Thoracic aorta (tissue), 2 donors: ENCODE measurements around the gene SPIRE1. TPM values are rescaled to one million over a fixed set of nuclear protein-coding genes. Genes with fewer than 3 reads are reported as not detected.

ENCODE experiments used
- ATAC-seq: fragments of 150-250 bp; one replicate; pipeline ENCODE4 v1.8.0; 2017; ENCODE audit warnings: low read depth; ENCODE audit not compliant: insufficient number of reproducible peaks, low FRiP score
- DNase-seq: peaks from one replicate; pipeline ENCODE4 v3.0.0-alpha.2; 2020; ENCODE audit warnings: low spot score
- H3K27ac ChIP-seq, 2 donors: fragments of 200-600 bp; sonication (generic); 1 replicate in 1 of 2; 2 replicates in 1 of 2; pipeline ENCODE4 v1.5.1; 2016; ENCODE audit warnings: mild to moderate bottlenecking in 2 of 2, moderate library complexity in 2 of 2
- H3K27me3 ChIP-seq: fragments of 200-600 bp; sonication (generic); replicated peaks from 2 replicates; pipeline ENCODE4 v1.6.0; 2016; ENCODE audit warnings: mild to moderate bottlenecking; ENCODE audit not compliant: insufficient read depth
- H3K36me3 ChIP-seq: fragments of 200-600 bp; sonication (generic); one replicate; pipeline ENCODE4 v1.5.1; 2016
- H3K4me1 ChIP-seq, 2 donors: fragments of 200-600 bp; sonication (generic); 1 replicate in 1 of 2; 2 replicates in 1 of 2; pipeline versions ENCODE4 v1.5.1 to v1.6.0; 2016; ENCODE audit warnings: low read depth in 2 of 2, mild to moderate bottlenecking in 1 of 2; ENCODE audit not compliant: control insufficient read depth in 1 of 2
- H3K4me3 ChIP-seq: fragments of 200-600 bp; sonication (generic); 2 replicates; pipeline ENCODE4 v1.5.1; 2016; ENCODE audit warnings: mild to moderate bottlenecking
- H3K9me3 ChIP-seq: fragments of 200-600 bp; sonication (generic); 2 replicates; pipeline ENCODE4 v1.5.1; 2016
- CTCF ChIP-seq: fragments of 200-600 bp; sonication (generic); IDR thresholded peaks from one replicate; pipeline ENCODE4 v1.5.1; 2019; ENCODE audit warnings: antibody characterized with exemption
- total RNA-seq, 2 donors: library from RNA; depleted of rRNA; stranded (reverse); fragments of >200 nt; gene quantifications; one replicate each; pipeline versions ENCODE4 v1.1.0 to v1.2.3, GENCODE V29; 2016

Gene SPIRE1
- total RNA-seq, 2 donors from 2014 or later: 26.8 to 39.6 TPM

GRCh38 chr18:12639990-12640880 is 17.7 kb downstream of the SPIRE1 start:
- DNase-seq (no peak), ATAC-seq (no peak)
- no peak for TF ChIP-seq CTCF
- Histone ChIP-seq H3K4me1 (peaks cover 6 to 14% of the 10 kb centered on the region in 2 donors), H3K36me3 (no peaks in the 10 kb centered on the region), H3K9me3 (no peaks in the 10 kb centered on the region), H3K27me3 (no peaks in the 10 kb centered on the region), H3K4me3 (no peak overlapping the region), H3K27ac (no peak overlapping the region)

GRCh38 chr18:12638644-12639124 is 19.2 kb downstream of the SPIRE1 start:
- Histone ChIP-seq H3K36me3 (no peaks in the 10 kb centered on the region), H3K4me3 (no peak overlapping the region), H3K27ac (no peak overlapping the region), H3K4me1 (no peaks in the 10 kb centered on the region), H3K9me3 (no peaks in the 10 kb centered on the region), H3K27me3 (no peaks in the 10 kb centered on the region)
- DNase-seq (no peak), ATAC-seq (no peak)
- TF ChIP-seq CTCF: no peak

- TF ChIP-seq CTCF: no peak
- Histone ChIP-seq H3K4me3 (no peak overlapping the region), H3K36me3 (no peaks in the 10 kb centered on the region), H3K27me3 (no peaks in the 10 kb centered on the region), H3K4me1 (no peaks in the 10 kb centered on the region), H3K9me3 (no peaks in the 10 kb centered on the region), H3K27ac (no peak overlapping the region)
- ATAC-seq: no peak
- DNase-seq: no peak
Measured at GRCh38 chr18:12637901-12638643, 19.8 kb downstream of the SPIRE1 start.

GRCh38 chr18:12637393-12637792 is 20.5 kb downstream of the SPIRE1 start:
- H3K9me3 ChIP-seq: no peaks in the 10 kb centered on the region
- TF ChIP-seq CTCF: no peak
- no peaks in the 10 kb centered on the region for H3K4me1 ChIP-seq
- no peak for DNase-seq
- H3K36me3 ChIP-seq: no peaks in the 10 kb centered on the region
- no peaks in the 10 kb centered on the region for H3K27me3 ChIP-seq
- ATAC-seq: no peak
- H3K4me3 ChIP-seq: no peak overlapping the region
- no peak overlapping the region for H3K27ac ChIP-seq

GRCh38 chr18:12631831-12632477 is 26.0 kb downstream of the SPIRE1 start:
- H3K36me3 ChIP-seq: no peaks in the 10 kb centered on the region
- no peak for TF ChIP-seq CTCF
- ATAC-seq: no peak
- no peaks in the 10 kb centered on the region for H3K9me3 ChIP-seq
- no peak overlapping the region for H3K27ac ChIP-seq
- H3K4me3 ChIP-seq: no peak overlapping the region
- H3K4me1 ChIP-seq: no peaks in the 10 kb centered on the region
- H3K27me3 ChIP-seq: no peaks in the 10 kb centered on the region
- no peak for DNase-seq
